ENCODE results near the gene IFT43.

The IFT43 gene

DNA sequence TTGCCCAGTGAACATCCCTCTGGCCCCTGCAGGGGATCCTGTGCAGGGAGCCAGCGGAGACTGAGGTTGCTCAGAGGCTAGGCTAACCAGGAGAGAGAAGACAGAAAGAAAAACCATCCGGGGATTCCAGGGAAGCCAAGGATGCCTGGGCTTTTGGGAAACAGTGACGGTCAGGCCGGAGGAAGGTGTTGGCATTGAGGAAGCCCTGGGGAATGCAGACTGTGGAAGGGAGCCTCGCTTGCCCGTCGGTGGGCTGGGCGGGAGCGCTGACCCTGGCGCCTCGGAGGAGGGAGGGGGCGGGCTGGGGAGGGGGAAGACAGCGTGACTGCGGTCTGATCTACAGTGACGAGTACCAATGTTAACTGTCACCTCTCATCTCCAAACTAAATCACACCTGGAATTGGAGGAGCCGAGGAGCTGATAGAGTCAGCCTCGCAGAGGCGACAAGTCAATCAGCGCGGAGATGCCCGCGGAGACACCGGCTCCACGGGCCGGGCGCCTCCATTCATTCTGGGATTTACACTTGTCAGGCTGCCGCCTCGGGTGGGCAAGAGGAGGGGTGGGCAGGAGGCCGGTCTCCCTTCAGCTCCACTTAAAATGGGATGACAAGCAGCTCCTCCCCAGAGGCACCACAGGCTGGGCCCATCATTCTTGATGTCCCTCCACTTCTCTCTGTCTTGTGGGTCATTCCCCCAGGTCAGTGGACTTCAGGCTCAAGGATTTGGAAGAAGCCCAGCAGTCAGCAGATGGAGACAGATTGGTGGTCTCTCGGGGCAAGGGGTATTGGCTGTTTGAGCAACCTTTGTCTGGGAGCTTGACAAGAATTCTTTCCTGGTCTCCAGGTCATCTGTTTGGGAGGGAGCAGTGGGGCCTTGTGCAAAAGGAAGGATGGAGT, 145.8 kb downstream of the IFT43 start:
- DNase-seq (ENCODE audit: extremely low spot score), result no peak
- CTCF ChIA-PET, result no interaction called here
- no peak for TF ChIP-seq CTCF (IDR thresholded peaks at IDR 0.05; ENCODE audit: control extremely low read depth, extremely low read depth, low read depth, missing control alignments)
- POLR2A ChIA-PET, result no interaction called here

DNA sequence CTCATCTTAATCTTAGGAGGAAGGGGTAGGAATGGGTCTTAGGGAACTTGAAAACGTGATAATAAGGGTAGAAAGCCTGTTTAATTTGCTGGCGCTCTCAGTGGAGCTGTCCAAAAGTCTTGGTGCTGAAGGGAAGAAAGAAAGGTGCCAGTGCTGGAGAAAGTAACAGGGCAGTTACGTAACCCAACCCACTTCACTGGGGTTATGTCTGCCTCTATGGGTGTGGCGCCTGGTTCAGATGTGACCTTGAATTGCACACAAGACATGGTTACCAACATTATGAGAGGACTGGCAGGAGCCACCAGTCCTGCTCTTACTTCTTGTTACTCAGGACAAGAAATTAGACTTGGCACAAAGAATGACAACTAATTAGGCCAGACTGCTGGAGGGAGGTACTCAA, 147.5 kb downstream of the IFT43 start:
- no peak for DNase-seq (ENCODE audit: extremely low spot score)
- no peak for TF ChIP-seq CTCF (IDR thresholded peaks at IDR 0.05; ENCODE audit: control extremely low read depth, extremely low read depth, low read depth, missing control alignments)
- ChIA-PET POLR2A (no interaction called here), CTCF (interaction anchor here (0.6 to 1.6 kb wide), 5 partner anchors 9 to 220 kb away, joined by 3 read pairs; no protein-coding TSS in a partner anchor)

Measured in GM10248 (cell line).